ENCODE data around the gene ALDH9A1. TPM values are rescaled to one million over a fixed set of nuclear protein-coding genes. Genes with fewer than 3 reads are reported as not detected.
"Not testable (repeated sequence)": the region's sequence is repeated elsewhere in the genome, so short reads cannot be mapped to it uniquely, and the experiment has no call there.

Gene ALDH9A1
- total RNA-seq, 1 experiment from 2014 or later = 21.0 TPM

- DNase-seq (ENCODE audit: low spot score) = no peak
These were observed 11.4 kb downstream of the ALDH9A1 start for GRCh38 chr1:165686971-165687433.

GRCh38 chr1:165686121-165686970 is 12.0 kb downstream of the ALDH9A1 start:
- no peak for DNase-seq (ENCODE audit: low spot score)

- DNase-seq (ENCODE audit: low spot score) = no peak
These were observed 14.4 kb downstream of the ALDH9A1 start for GRCh38 chr1:165683848-165684485.

GRCh38 chr1:165680773-165681172 is 17.6 kb downstream of the ALDH9A1 start:
- DNase-seq (ENCODE audit: low spot score) = not testable (repeated sequence)

- DNase-seq (ENCODE audit: low spot score) = no peak
These were observed 18.1 kb downstream of the ALDH9A1 start for GRCh38 chr1:165680303-165680702.

- peak; percentile 8 for DNase-seq (ENCODE audit: low spot score)
These were observed 18.9 kb downstream of the ALDH9A1 start for GRCh38 chr1:165679282-165680036.

GRCh38 chr1:165678509-165678908 is 19.9 kb downstream of the ALDH9A1 start:
- DNase-seq (ENCODE audit: low spot score) = no peak

- DNase-seq (ENCODE audit: low spot score) = no peak
These were observed 22.6 kb downstream of the ALDH9A1 start for GRCh38 chr1:165675794-165676193.

GRCh38 chr1:165674599-165674998 is 23.8 kb downstream of the ALDH9A1 start:
- no peak for DNase-seq (ENCODE audit: low spot score)

GRCh38 chr1:165671526-165671925 is 26.8 kb downstream of the ALDH9A1 start:
- DNase-seq (ENCODE audit: low spot score) = no peak

- no peak for DNase-seq (ENCODE audit: low spot score)
These were observed 30.2 kb downstream of the ALDH9A1 start for GRCh38 chr1:165668184-165668583.

GRCh38 chr1:165666152-165666825 is 32.1 kb downstream of the ALDH9A1 start:
- no peak for DNase-seq (ENCODE audit: low spot score)

GRCh38 chr1:165662186-165662585 is 36.2 kb downstream of the ALDH9A1 start:
- no peak for DNase-seq (ENCODE audit: low spot score)

GRCh38 chr1:165661703-165662102 is 36.7 kb downstream of the ALDH9A1 start:
- DNase-seq (ENCODE audit: low spot score) = no peak

- DNase-seq (ENCODE audit: low spot score) = no peak
These were observed 38.8 kb downstream of the ALDH9A1 start for GRCh38 chr1:165659581-165659895.

GRCh38 chr1:165658766-165659580 is 39.4 kb downstream of the ALDH9A1 start:
- not testable (repeated sequence) for DNase-seq (ENCODE audit: low spot score)

- DNase-seq (ENCODE audit: low spot score) = no peak
These were observed 47.3 kb downstream of the ALDH9A1 start for GRCh38 chr1:165650981-165651625.

- no peak for DNase-seq (ENCODE audit: low spot score)
These were observed 49.3 kb downstream of the ALDH9A1 start for GRCh38 chr1:165648919-165649572.

GRCh38 chr1:165647970-165648369 is 50.4 kb downstream of the ALDH9A1 start:
- DNase-seq (ENCODE audit: low spot score) = no peak

- no peak for DNase-seq (ENCODE audit: low spot score)
These were observed 50.8 kb downstream of the ALDH9A1 start for GRCh38 chr1:165647517-165647916.
